GM12872 (cell line): ENCODE results near the gene RNF166.

Experiments
- TF ChIP-seq, protein P1 (sequence below): IDR thresholded peaks from 3 replicates; pipeline ENCODE4 v1.5.1; 2011; ENCODE audit warnings: low read depth, mild to moderate bottlenecking, low read length, moderate library complexity; ENCODE audit not compliant: insufficient read depth

The RNF166 gene

DNA sequence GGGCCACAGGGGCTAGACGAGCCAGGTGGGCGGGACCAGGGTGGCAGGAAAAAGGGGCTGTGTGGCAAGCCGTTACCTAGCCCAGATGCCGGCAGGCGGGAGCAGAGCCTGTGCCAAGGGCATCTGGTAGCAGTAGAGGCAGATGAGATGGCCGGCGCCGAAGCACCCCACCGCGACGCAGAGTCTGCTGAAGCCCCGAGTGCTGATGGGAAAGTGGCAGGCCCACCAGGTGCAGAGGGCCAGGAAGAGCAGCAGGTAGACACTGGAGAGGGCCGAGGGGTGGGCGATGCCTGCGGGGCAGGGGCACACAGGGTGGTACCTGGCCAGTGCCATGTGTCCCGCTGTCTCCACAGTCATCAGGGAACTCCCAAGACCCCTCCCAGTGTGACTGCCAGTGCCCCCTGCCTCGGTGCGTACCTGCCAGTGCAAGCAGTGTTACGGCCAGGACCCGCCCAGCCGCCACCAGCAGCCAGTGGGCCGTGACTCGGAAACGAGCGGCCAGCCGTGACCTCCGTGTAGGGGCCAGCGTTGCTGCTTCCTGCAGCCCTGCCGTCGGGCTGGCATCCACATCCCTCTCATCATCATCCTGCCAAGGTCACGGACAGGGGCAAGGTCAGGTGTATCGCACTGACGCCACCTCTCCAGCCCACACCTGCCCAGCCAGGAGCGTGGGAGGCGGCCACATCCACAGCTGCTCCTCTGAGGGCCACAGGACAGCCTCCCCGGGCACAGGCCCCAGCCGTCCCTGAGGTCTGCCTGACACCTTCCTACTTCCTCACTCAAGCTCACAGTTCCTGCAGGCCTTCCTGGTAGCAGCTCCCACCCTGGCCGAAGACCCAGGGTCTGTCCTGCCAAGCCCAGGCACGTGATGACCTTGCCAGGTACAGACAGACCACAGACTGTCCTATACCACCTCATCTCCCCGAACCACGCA, 32.2 kb upstream of the RNF166 start:
- TF ChIP-seq, protein P1, sequence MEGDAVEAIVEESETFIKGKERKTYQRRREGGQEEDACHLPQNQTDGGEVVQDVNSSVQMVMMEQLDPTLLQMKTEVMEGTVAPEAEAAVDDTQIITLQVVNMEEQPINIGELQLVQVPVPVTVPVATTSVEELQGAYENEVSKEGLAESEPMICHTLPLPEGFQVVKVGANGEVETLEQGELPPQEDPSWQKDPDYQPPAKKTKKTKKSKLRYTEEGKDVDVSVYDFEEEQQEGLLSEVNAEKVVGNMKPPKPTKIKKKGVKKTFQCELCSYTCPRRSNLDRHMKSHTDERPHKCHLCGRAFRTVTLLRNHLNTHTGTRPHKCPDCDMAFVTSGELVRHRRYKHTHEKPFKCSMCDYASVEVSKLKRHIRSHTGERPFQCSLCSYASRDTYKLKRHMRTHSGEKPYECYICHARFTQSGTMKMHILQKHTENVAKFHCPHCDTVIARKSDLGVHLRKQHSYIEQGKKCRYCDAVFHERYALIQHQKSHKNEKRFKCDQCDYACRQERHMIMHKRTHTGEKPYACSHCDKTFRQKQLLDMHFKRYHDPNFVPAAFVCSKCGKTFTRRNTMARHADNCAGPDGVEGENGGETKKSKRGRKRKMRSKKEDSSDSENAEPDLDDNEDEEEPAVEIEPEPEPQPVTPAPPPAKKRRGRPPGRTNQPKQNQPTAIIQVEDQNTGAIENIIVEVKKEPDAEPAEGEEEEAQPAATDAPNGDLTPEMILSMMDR: no peak

DNA sequence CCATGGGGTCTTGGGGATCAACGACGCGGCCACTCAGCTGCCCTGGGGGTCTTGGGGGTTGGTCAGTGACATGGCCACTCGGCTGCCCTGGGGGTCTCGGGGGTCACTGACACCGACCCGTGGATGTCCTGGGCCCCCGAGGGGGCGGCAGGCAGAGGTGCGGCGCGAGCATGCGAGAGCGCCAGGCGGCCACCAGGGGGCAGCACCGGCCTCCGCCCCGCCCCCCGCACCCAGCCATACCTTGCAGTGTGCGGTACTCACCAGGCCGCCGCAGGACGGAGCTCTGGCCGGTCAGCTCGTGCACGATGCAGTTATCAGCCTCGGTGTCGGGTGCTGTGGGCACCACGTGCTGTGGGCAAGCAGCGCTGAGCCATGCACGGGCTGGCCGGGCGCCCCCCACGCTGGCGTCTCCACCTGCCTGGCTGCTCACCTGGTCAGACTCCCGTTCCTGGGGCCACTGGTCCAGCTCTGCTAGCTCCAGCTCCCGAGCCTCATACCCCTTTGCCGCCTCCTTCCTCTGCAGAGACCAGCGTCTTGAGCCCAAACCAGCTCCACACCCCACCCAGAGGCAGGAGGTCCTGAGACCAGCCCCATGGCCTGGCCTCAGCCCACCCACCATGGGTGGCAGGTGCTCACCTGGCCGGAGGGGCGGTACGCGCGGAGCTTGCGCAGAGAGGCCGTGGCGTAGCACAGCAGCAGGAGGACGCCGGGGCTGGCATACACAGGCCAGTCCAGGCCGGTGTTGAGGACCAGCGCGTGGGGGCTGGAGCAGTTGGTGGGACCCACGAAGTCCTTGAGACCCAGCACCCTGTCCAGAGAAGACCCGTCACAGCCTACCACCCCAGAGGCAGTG, 31.3 kb upstream of the RNF166 start:
- TF ChIP-seq, protein P1: peak; percentile 91

DNA sequence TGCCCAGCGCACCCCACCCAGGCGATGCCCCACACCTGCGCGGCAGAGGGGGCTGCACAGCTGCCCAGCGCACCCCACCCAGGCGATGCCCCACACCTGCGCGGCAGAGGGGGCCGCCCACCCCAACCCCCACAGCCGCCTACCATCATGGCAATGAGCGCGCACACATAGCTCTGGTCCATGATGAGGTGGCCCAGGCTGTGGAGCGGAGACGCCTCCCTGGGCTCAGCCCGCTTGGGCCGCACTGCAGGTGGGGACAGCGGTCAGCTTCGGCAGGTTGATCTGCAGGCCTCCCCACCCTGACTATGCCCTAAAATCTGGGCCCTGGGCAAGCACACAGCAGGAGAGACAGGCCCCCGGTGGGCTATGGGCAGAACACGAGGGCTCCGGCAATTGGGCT, 30.3 kb upstream of the RNF166 start:
- TF ChIP-seq, protein P1: no peak

DNA sequence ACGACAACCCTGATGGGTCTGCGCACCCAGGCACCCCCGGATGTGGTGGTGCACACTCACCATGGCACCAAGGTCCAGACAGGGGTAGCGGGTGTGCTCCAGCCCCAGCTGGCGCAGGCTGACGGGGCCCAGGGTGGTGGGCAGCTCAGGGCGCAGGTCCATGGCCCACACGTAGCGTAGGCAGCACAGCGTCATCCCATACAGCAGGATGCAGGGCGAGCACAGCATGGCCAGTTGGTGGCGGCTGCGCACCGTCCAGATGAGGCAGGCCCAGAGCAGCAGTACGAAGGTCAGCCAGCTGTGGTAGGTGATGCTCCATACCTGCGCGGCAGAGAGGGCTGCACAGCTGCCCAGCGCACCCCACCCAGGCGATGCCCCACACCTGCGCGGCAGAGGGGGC, 29.9 kb upstream of the RNF166 start:
- TF ChIP-seq, protein P1: no peak

DNA sequence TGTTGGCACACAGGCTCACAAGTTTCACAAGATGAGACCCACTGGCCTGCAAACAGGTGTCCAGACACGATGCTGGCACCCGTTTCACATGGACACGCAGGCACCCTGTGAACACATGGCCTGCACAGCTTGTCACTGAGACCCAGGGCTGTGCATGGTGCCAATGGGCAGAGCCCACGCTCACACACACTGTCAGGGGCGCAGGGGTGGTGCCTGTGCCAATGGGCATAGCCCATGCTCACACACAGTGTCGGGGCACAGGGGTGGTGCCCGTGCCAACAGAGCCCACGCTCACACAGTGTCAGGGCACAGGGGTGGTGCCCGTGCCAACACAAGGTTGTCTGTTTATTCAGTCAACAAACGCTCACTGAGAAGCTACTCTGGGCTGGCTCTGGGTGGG, 29.4 kb upstream of the RNF166 start:
- TF ChIP-seq, protein P1: no peak

DNA sequence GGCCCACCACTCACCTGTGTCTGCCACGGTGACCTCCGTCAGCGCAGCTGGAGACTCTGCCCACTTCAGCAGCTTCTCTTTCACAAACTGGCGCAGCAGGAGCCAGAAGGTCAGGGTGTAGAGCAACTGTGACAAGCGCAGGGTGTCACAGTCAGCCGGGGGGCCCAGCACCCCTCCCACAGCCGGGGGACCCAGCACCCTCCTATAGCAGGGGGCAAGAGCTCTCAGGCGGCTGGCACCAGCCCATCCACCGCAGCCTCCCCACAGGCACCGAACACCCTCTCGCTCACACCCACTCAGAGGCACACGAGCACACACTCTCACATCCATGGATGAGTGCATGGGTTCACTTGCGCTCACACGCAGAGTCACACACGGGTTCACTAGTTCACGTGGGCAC, 28.9 kb upstream of the RNF166 start:
- TF ChIP-seq, protein P1: no peak

DNA sequence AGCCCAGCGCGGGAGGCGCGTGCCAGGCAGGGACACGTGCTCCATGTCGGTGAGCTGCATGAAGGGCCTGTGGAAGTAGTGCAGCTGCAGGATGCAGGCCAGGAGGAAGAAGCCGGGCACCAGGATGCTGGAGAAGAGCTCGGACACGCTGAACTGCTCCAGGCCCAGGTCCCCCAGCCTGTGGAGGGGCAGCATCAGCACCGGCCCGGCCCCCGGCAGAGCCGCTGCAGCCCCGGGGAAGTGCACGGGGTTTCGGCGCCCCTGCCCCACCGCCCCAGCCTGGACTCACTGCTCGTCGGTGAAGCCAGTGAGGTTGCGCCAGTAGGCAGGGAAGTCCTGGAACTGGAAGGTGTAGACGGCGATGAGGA, 28.1 kb upstream of the RNF166 start:
- TF ChIP-seq, protein P1: no peak
